H7 (cell line): ENCODE results near the gene EFNA5. TPM values are rescaled to one million over a fixed set of nuclear protein-coding genes. Genes with fewer than 3 reads are reported as not detected.

Experiments
- DNase-seq: peaks from one replicate; pipeline ENCODE4 v3.0.0; 2012
- H3K27me3 ChIP-seq: 2 replicates; pipeline ENCODE4 v1.6.0; 2011; ENCODE audit warnings: mild to moderate bottlenecking, low read length; ENCODE audit not compliant: control insufficient read depth, insufficient read depth
- H3K36me3 ChIP-seq: replicated peaks from 2 replicates; pipeline ENCODE4 v1.5.1; 2011; ENCODE audit warnings: low read length; ENCODE audit not compliant: control insufficient read depth, insufficient read depth
- H3K4me3 ChIP-seq: 2 replicates; pipeline ENCODE4 v1.5.1; 2011; ENCODE audit warnings: low read depth, mild to moderate bottlenecking, control low read depth, low read length, moderate library complexity; ENCODE audit not compliant: insufficient read depth
- total RNA-seq: library from RNA; depleted of rRNA; stranded (reverse); fragments of >200 nt; shearing (Covaris generic); gene quantifications from 2 replicates; pipeline ENCODE4 v1.2.3, GENCODE V29; 2014

The EFNA5 gene
- total RNA-seq, 1 experiment from 2014 or later, result 5.3 TPM

- H3K36me3 ChIP-seq, result no peaks in the 10 kb centered on the region
- DNase-seq, result no peak
- H3K27me3 ChIP-seq, result no peaks in the 10 kb centered on the region
- no peak overlapping the region for H3K4me3 ChIP-seq
Observed at GRCh38 chr5:107553117-107553555, 117.6 kb downstream of the EFNA5 start.

DNA sequence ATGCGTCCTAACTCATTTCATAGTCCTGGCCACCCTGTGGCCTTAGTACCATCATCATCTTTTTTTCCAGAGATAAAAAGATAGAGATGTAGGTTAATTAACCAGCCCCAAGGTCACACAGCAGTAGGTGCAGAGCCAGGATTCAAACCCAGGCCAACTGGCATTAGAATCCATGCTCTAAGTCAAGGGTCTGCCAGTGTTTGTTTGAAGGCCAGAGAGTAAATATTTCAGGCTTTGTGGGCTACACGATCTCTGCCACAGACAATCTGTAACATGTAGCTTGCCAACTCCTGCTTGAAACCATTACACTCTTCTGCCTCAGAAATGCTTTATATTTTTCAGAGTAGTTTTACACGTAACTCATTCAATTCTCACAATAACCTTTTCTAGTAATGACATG is 119.6 kb downstream of the EFNA5 start:
- no peak overlapping the region for H3K4me3 ChIP-seq
- DNase-seq, result no peak
- H3K36me3 ChIP-seq, result no peaks in the 10 kb centered on the region
- no peaks in the 10 kb centered on the region for H3K27me3 ChIP-seq

- no peaks in the 10 kb centered on the region for H3K36me3 ChIP-seq
- H3K27me3 ChIP-seq, result no peaks in the 10 kb centered on the region
- DNase-seq, result no peak
- H3K4me3 ChIP-seq, result no peak overlapping the region
Observed at GRCh38 chr5:107549567-107549966, 121.2 kb downstream of the EFNA5 start.

- DNase-seq, result no peak
- no peaks in the 10 kb centered on the region for H3K27me3 ChIP-seq
- no peaks in the 10 kb centered on the region for H3K36me3 ChIP-seq
- no peak overlapping the region for H3K4me3 ChIP-seq
Observed at GRCh38 chr5:107548477-107548876, 122.3 kb downstream of the EFNA5 start.

GRCh38 chr5:107546719-107547118 is 124.0 kb downstream of the EFNA5 start:
- DNase-seq, result no peak
- no peak overlapping the region for H3K4me3 ChIP-seq
- H3K27me3 ChIP-seq, result no peaks in the 10 kb centered on the region
- no peaks in the 10 kb centered on the region for H3K36me3 ChIP-seq

DNA sequence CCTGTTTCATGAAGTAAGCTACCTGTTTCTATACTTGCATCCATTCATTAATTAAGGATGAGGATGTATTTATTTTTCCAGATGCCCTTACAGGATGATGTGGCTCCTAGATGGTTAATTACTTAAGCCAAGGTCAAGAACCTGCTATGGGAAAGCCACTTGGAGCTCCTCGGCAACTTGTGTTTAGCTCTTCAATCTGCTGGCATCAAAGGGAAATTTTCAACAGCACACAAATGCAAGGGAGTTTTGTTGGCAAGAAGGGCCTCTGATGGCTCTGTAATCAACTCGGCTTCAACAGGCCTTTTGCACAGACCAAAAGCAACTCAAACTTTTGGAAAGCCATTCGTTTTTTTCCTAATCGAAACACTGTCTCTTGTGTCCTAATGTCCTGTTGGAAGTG is 125.3 kb downstream of the EFNA5 start:
- Histone ChIP-seq H3K36me3 (no peaks in the 10 kb centered on the region), H3K4me3 (no peak overlapping the region), H3K27me3 (no peaks in the 10 kb centered on the region)
- no peak for DNase-seq

- Histone ChIP-seq H3K4me3 (no peak overlapping the region), H3K36me3 (no peaks in the 10 kb centered on the region), H3K27me3 (no peaks in the 10 kb centered on the region)
- no peak for DNase-seq
Observed at GRCh38 chr5:107544967-107545366, 125.8 kb downstream of the EFNA5 start.

- Histone ChIP-seq H3K4me3 (no peak overlapping the region), H3K36me3 (no peaks in the 10 kb centered on the region), H3K27me3 (no peaks in the 10 kb centered on the region)
- DNase-seq, result no peak
Observed at GRCh38 chr5:107544476-107544875, 126.3 kb downstream of the EFNA5 start.

- H3K4me3 ChIP-seq, result no peak overlapping the region
- H3K36me3 ChIP-seq, result no peaks in the 10 kb centered on the region
- H3K27me3 ChIP-seq, result no peaks in the 10 kb centered on the region
- no peak for DNase-seq
Observed at GRCh38 chr5:107543868-107544267, 126.9 kb downstream of the EFNA5 start.

DNA sequence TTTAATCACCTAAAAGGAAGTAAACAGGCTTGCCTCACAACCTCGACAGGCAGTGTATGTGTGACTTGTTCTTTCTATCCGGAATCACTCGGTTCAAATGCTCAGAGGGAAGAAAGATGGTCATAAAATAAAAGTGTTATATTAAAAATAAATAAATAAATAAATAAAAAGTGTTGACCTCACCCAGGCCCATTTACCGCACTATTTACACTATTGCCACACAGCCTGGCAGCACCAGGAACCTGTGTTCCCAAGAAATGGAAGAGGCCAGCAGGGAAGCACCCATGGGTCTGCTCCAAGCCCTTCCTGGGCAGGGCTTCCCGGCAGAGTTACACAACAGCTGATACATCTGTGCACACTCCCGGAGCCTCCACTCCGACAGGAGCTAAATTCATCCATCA is 127.9 kb downstream of the EFNA5 start:
- no peak for DNase-seq
- H3K4me3 ChIP-seq, result no peak overlapping the region
- H3K27me3 ChIP-seq, result no peaks in the 10 kb centered on the region
- no peaks in the 10 kb centered on the region for H3K36me3 ChIP-seq

- DNase-seq, result no peak
- H3K4me3 ChIP-seq, result no peak overlapping the region
Observed at GRCh38 chr5:107542428-107542827, 128.3 kb downstream of the EFNA5 start.

DNA sequence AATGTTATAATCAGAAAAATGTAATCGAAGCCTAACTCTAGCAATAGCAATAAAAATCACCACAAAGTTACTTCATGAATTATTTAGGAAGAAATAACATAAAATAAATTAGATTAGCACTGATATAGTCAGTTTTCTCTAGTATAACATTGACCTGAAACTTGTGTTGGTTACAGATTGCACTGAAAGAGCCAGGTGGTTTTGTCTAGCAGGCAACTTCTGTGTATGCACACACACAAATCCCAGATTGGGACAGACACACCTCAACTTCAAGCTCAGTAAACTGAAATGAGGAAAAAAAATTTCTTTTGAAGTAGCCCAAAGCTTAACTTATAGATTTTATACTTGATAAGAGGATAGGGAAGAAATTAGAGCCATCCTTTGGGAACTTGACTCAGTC is 129.3 kb downstream of the EFNA5 start:
- no peak overlapping the region for H3K4me3 ChIP-seq
- no peaks in the 10 kb centered on the region for H3K27me3 ChIP-seq
- DNase-seq, result no peak
- H3K36me3 ChIP-seq, result no peaks in the 10 kb centered on the region

More at GRCh38 chr5:107542428-107542827, 128.3 kb downstream of the EFNA5 start:
- H3K27me3 ChIP-seq, result no peaks in the 10 kb centered on the region
- H3K36me3 ChIP-seq, result no peaks in the 10 kb centered on the region

DNA sequence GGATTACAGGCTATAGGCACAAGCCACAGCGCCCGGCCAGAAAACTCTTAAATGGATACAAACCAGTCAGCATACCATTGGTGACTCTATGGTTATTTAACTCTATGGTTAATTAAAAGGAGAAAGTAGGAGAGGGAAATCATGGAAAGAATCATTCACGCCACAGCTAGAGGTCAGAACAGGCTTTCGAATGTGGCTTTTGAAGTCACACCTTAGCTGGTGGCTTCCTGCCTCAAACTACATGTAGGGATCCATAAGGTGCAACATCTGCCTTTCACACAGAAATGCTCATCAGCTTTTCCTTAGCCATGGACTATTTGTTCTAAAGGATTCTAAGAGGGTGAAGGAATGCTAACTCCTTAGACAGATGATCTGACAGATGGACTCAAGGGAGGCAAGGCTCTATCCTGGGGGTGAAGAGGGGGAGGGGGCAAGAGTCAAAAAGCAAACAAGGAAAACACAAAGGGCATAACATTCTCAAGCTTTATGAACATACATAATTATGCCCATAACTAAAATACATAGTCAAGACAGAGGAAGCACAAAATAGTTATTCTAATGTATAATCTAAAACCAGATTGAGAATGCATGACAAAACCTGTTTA is 130.9 kb downstream of the EFNA5 start:
- no peaks in the 10 kb centered on the region for H3K36me3 ChIP-seq
- DNase-seq, result no peak
- H3K27me3 ChIP-seq, result no peaks in the 10 kb centered on the region
- no peak overlapping the region for H3K4me3 ChIP-seq

DNA sequence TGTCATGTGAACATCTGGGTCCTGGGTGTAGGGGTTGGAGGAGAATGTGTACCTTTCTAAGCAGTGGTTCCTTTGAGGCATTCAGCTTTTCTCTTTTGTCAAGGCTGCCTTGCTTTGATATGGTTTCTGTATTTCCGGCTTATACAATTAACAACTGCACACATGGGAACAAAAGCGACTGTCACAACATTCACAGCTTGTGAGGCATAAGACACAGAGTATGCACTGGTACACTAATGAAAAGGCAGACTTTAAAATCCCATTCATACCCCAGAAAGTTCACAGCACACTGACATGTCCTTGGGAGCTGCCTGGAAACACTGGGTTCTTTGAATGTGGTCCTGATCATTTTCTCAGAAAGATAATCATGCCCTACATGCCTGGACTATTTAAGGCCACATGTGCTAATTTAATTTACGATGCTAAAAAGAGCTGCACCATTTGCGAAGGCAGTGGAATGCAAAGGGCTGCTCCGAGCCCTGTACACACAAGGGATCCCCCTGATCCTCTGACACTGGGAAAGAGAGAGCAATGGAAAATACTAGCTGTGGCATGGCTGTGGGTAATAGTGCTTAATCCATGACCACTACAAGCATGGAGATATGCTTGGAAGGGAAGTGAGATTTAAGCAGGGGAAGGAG is 131.8 kb downstream of the EFNA5 start:
- no peaks in the 10 kb centered on the region for H3K36me3 ChIP-seq
- no peak for DNase-seq
- no peaks in the 10 kb centered on the region for H3K27me3 ChIP-seq
- H3K4me3 ChIP-seq, result no peak overlapping the region

DNA sequence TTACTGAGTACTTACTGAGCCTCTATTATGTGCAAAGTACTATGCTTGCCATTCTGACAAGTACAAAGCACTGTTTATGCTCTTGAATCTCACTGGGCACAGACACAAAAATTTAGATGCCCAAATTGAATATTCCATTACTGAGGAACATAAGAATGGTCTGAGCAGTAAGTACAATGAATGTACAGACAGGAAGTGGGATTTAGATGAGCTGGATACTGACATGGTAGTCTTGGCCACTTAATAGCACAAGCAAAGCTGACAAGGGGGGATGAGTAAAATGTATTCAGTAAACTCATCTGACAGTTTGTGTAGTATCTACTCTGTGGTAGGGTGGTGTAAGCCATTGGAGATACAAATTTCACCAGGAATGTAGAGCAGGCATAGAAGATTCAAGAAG is 132.4 kb downstream of the EFNA5 start:
- DNase-seq, result no peak
- Histone ChIP-seq H3K4me3 (no peak overlapping the region), H3K36me3 (no peaks in the 10 kb centered on the region), H3K27me3 (no peaks in the 10 kb centered on the region)
